Measurements from ENCODE around the gene USH1C. TPM values are rescaled to one million over a fixed set of nuclear protein-coding genes. Genes with fewer than 3 reads are reported as not detected.

Gene USH1C
- polyA plus RNA-seq, 3 donors: not detected

GRCh38 chr11:17571431-17572358 lies 27.5 kb upstream of the USH1C start:
- Histone ChIP-seq H2AFZ (ENCODE audit: insufficient read depth, low read depth, low read length, poor library complexity, severe bottlenecking) (no peak overlapping the region), H3K4me1 (ENCODE audit: control insufficient read depth in 1 of 2, insufficient read depth in 2 of 2, low read length in 2 of 2) (no peaks in the 10 kb centered on the region), H3K9ac (ENCODE audit: insufficient read depth, low read length, poor library complexity, severe bottlenecking) (no peak overlapping the region), H3K4me2 (replicated peaks; ENCODE audit: extremely low read depth, low read length, poor library complexity, severe bottlenecking) (no peak overlapping the region), H4K20me1 (ENCODE audit: insufficient read depth, low read length) (no peaks in the 10 kb centered on the region), H3K79me2 (ENCODE audit: insufficient read depth, low read length) (no peaks in the 10 kb centered on the region), H3K27me3 (ENCODE audit: control insufficient read depth in 2 of 2, insufficient read depth in 2 of 2, low read length in 2 of 2) (no peaks in the 10 kb centered on the region), H3K9me3 (replicated peaks in 1 of 2; ENCODE audit: control insufficient read depth in 1 of 2, insufficient read depth in 1 of 2, low read length in 2 of 2) (no peaks in the 10 kb centered on the region), H3K27ac (ENCODE audit: low read depth in 1 of 2, low read length in 2 of 2) (no peak overlapping the region), H3K4me3 (replicated peaks in 1 of 3; ENCODE audit: low read depth in 2 of 3, low read length in 3 of 3) (no peak overlapping the region), H3K36me3 (replicated peaks in 1 of 2; ENCODE audit: control insufficient read depth in 1 of 2, insufficient read depth in 2 of 2, low read length in 2 of 2) (no peaks in the 10 kb centered on the region)
- H3K4me1 Mint-ChIP-seq: peaks cover 4% of the 10 kb centered on the region
- no peak overlapping the region for H3K27ac Mint-ChIP-seq
- DNase-seq: no peak
- TF ChIP-seq CTCF (IDR thresholded peaks at IDR 0.05): no peak
- peaks cover 0 to 2% (median 0%) of the 10 kb centered on the region in 7 donors for H3K9me3 Mint-ChIP-seq
- intact Hi-C loops (cut with micrococcal nuclease): no loop called here
- H3K27me3 Mint-ChIP-seq (ENCODE audit: low read depth in 3 of 3): peaks cover 4 to 8% (median 4%) of the 10 kb centered on the region in 3 donors
- H3K4me3 Mint-ChIP-seq: no peak overlapping the region
- WGBS (ENCODE audit: insufficient coverage): 84% methylated on average over 9 of the region's 14 CpGs
- H3K36me3 Mint-ChIP-seq: no peaks in the 10 kb centered on the region

- no peaks in the 10 kb centered on the region for H3K79me2 ChIP-seq (ENCODE audit: insufficient read depth, low read length)
- Mint-ChIP-seq H3K27ac (no peak overlapping the region), H3K4me3 (no peak overlapping the region), H3K36me3 (no peaks in the 10 kb centered on the region), H3K9me3 (peaks cover 0 to 2% (median 0%) of the 10 kb centered on the region in 7 donors), H3K4me1 (peaks cover 4% of the 10 kb centered on the region), H3K27me3 (ENCODE audit: low read depth in 3 of 3) (peaks cover 2 to 9% (median 3%) of the 10 kb centered on the region in 3 donors)
- H3K27me3 ChIP-seq (ENCODE audit: control insufficient read depth in 2 of 2, insufficient read depth in 2 of 2, low read length in 2 of 2): no peaks in the 10 kb centered on the region
- no peak overlapping the region for H3K4me3 ChIP-seq (replicated peaks in 1 of 3; ENCODE audit: low read depth in 2 of 3, low read length in 3 of 3)
- H3K4me1 ChIP-seq (ENCODE audit: control insufficient read depth in 1 of 2, insufficient read depth in 2 of 2, low read length in 2 of 2): no peaks in the 10 kb centered on the region
- TF ChIP-seq CTCF (IDR thresholded peaks at IDR 0.05): no peak
- no peaks in the 10 kb centered on the region for H3K36me3 ChIP-seq (replicated peaks in 1 of 2; ENCODE audit: control insufficient read depth in 1 of 2, insufficient read depth in 2 of 2, low read length in 2 of 2)
- H4K20me1 ChIP-seq (ENCODE audit: insufficient read depth, low read length): no peaks in the 10 kb centered on the region
- H3K9ac ChIP-seq (ENCODE audit: insufficient read depth, low read length, poor library complexity, severe bottlenecking): no peak overlapping the region
- intact Hi-C loops (cut with micrococcal nuclease): no loop called here
- H3K4me2 ChIP-seq (replicated peaks; ENCODE audit: extremely low read depth, low read length, poor library complexity, severe bottlenecking): no peak overlapping the region
- DNase-seq: no peak
- no peaks in the 10 kb centered on the region for H3K9me3 ChIP-seq (replicated peaks in 1 of 2; ENCODE audit: control insufficient read depth in 1 of 2, insufficient read depth in 1 of 2, low read length in 2 of 2)
- H2AFZ ChIP-seq (ENCODE audit: insufficient read depth, low read depth, low read length, poor library complexity, severe bottlenecking): no peak overlapping the region
- no peak overlapping the region for H3K27ac ChIP-seq (ENCODE audit: low read depth in 1 of 2, low read length in 2 of 2)
- WGBS (ENCODE audit: insufficient coverage): 91% methylated on average over 18 of the region's 23 CpGs
Measured at GRCh38 chr11:17570034-17570433, 25.8 kb upstream of the USH1C start.

Data from CD14-positive monocyte (primary cell).